H1 (cell line): Measurements from ENCODE around the gene PATE1.

Source experiments
- CTCF ChIP-seq, 3 experiments: IDR thresholded peaks; 1 replicate in 2 of 3; 2 replicates in 1 of 3; pipeline versions ENCODE4 v1.5.1 to v1.6.1; 2011; ENCODE audit warnings: low read length in 3 of 3, mild to moderate bottlenecking in 3 of 3, inconsistent platforms in 2 of 3, low read depth in 1 of 3, moderate library complexity in 1 of 3; ENCODE audit not compliant: insufficient read depth in 1 of 3; ENCODE audit errors: control extremely low read depth in 1 of 3
- GABPA ChIP-seq: IDR thresholded peaks from 2 replicates; pipeline ENCODE4 v1.6.1; 2011; ENCODE audit warnings: mild to moderate bottlenecking, low read length, moderate library complexity, borderline replicate concordance; ENCODE audit not compliant: insufficient read depth

- TF ChIP-seq GABPA: no peak
- no peak for TF ChIP-seq CTCF (IDR thresholded peaks at IDR 0.05; ENCODE audit: control extremely low read depth in 1 of 3, insufficient read depth in 1 of 3, low read depth in 1 of 3, low read length in 3 of 3)
These were observed 20.2 kb downstream of the PATE1 start for GRCh38 chr11:125766251-125766650.
